ENCODE data around the gene ST6GAL1.

ST6GAL1 gene

DNA sequence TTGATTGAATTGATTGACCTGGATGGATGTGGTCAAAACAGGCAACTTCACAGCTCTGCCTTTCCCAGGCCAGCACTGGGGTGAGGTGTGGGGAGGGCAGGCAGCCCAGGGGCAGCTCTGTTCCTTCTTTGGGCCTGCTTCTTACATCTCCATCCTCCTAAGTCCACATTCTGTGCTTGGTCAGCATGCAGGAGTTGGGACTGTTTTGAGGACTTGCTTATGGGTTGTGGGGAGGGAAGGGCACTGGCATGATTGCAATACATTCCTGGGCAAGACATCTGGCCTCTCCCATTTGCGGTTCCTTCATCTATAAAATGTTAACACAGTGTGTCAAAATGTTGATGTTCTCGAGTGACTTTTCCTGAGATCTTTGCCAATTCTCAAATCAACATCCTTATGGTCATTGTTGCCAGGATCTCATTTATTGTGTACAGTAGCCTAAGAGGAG, 84.1 kb downstream of the ST6GAL1 start:
- Histone ChIP-seq H3K27ac (ENCODE audit: low read length) (no peak overlapping the region), H3K4me3 (ENCODE audit: low read depth in 1 of 2, low read length in 2 of 2) (no peak overlapping the region), H3K79me2 (ENCODE audit: insufficient read depth, low read length) (no peaks in the 10 kb centered on the region), H2AFZ (ENCODE audit: low read depth, low read length) (no peak overlapping the region), H3K4me1 (ENCODE audit: insufficient read depth, low read length) (no peaks in the 10 kb centered on the region), H3K9ac (ENCODE audit: low read depth, low read length) (no peak overlapping the region), H3K36me3 (ENCODE audit: insufficient read depth, low read length) (no peaks in the 10 kb centered on the region), H3K27me3 (ENCODE audit: insufficient read depth, low read length, poor library complexity) (no peaks in the 10 kb centered on the region), H3K4me2 (ENCODE audit: insufficient read depth, low read length) (no peak overlapping the region), H4K20me1 (ENCODE audit: insufficient read depth, low read length) (no peaks in the 10 kb centered on the region), H3K9me3 (ENCODE audit: insufficient read depth, low read length, severe bottlenecking) (no peaks in the 10 kb centered on the region)
- ATAC-seq (ENCODE audit: insufficient read depth, low read depth): no peak
- no peak for DNase-seq
- TF ChIP-seq CTCF (IDR thresholded peaks at IDR 0.05; ENCODE audit: borderline replicate concordance, extremely low read depth, low read length, poor library complexity, severe bottlenecking): no peak
- no peak for TF ChIP-seq EZH2 (IDR thresholded peaks at IDR 0.05; ENCODE audit: borderline replicate concordance, low read depth, low read length, severe bottlenecking)

GRCh38 chr3:187015903-187016638, 85.7 kb downstream of the ST6GAL1 start:
- Histone ChIP-seq H3K79me2 (ENCODE audit: insufficient read depth, low read length) (no peaks in the 10 kb centered on the region), H3K4me3 (ENCODE audit: low read depth in 1 of 2, low read length in 2 of 2) (no peak overlapping the region), H3K9ac (ENCODE audit: low read depth, low read length) (no peak overlapping the region), H3K4me2 (ENCODE audit: insufficient read depth, low read length) (no peak overlapping the region), H3K27me3 (ENCODE audit: insufficient read depth, low read length, poor library complexity) (no peaks in the 10 kb centered on the region), H3K36me3 (ENCODE audit: insufficient read depth, low read length) (no peaks in the 10 kb centered on the region), H3K9me3 (ENCODE audit: insufficient read depth, low read length, severe bottlenecking) (no peaks in the 10 kb centered on the region), H3K4me1 (ENCODE audit: insufficient read depth, low read length) (no peaks in the 10 kb centered on the region), H4K20me1 (ENCODE audit: insufficient read depth, low read length) (no peaks in the 10 kb centered on the region), H2AFZ (ENCODE audit: low read depth, low read length) (no peak overlapping the region), H3K27ac (ENCODE audit: low read length) (no peak overlapping the region)
- DNase-seq (no peak), ATAC-seq (ENCODE audit: insufficient read depth, low read depth) (no peak)
- TF ChIP-seq CTCF (IDR thresholded peaks at IDR 0.05; ENCODE audit: borderline replicate concordance, extremely low read depth, low read length, poor library complexity, severe bottlenecking): no peak
- no peak for TF ChIP-seq EZH2 (IDR thresholded peaks at IDR 0.05; ENCODE audit: borderline replicate concordance, low read depth, low read length, severe bottlenecking)

- no peak overlapping the region for H3K9ac ChIP-seq (ENCODE audit: low read depth, low read length)
- H3K4me2 ChIP-seq (ENCODE audit: insufficient read depth, low read length): no peak overlapping the region
- DNase-seq (no peak), ATAC-seq (ENCODE audit: insufficient read depth, low read depth) (no peak)
- no peak overlapping the region for H2AFZ ChIP-seq (ENCODE audit: low read depth, low read length)
- no peaks in the 10 kb centered on the region for H3K9me3 ChIP-seq (ENCODE audit: insufficient read depth, low read length, severe bottlenecking)
- H3K27me3 ChIP-seq (ENCODE audit: insufficient read depth, low read length, poor library complexity): no peaks in the 10 kb centered on the region
- H3K79me2 ChIP-seq (ENCODE audit: insufficient read depth, low read length): no peaks in the 10 kb centered on the region
- H4K20me1 ChIP-seq (ENCODE audit: insufficient read depth, low read length): no peaks in the 10 kb centered on the region
- TF ChIP-seq EZH2 (IDR thresholded peaks at IDR 0.05; ENCODE audit: borderline replicate concordance, low read depth, low read length, severe bottlenecking): no peak
- TF ChIP-seq CTCF (IDR thresholded peaks at IDR 0.05; ENCODE audit: borderline replicate concordance, extremely low read depth, low read length, poor library complexity, severe bottlenecking): no peak
- H3K36me3 ChIP-seq (ENCODE audit: insufficient read depth, low read length): no peaks in the 10 kb centered on the region
- H3K27ac ChIP-seq (ENCODE audit: low read length): no peak overlapping the region
- no peaks in the 10 kb centered on the region for H3K4me1 ChIP-seq (ENCODE audit: insufficient read depth, low read length)
- no peak overlapping the region for H3K4me3 ChIP-seq (ENCODE audit: low read depth in 1 of 2, low read length in 2 of 2)
These were observed 86.5 kb downstream of the ST6GAL1 start for GRCh38 chr3:187016639-187017345.

Measured in DND-41 (cell line).